ENCODE results near the gene ACOXL.
"Not testable (repeated sequence)": the region's sequence is repeated elsewhere in the genome, so short reads cannot be mapped to it uniquely, and the experiment has no call there.

Gene ACOXL

DNA sequence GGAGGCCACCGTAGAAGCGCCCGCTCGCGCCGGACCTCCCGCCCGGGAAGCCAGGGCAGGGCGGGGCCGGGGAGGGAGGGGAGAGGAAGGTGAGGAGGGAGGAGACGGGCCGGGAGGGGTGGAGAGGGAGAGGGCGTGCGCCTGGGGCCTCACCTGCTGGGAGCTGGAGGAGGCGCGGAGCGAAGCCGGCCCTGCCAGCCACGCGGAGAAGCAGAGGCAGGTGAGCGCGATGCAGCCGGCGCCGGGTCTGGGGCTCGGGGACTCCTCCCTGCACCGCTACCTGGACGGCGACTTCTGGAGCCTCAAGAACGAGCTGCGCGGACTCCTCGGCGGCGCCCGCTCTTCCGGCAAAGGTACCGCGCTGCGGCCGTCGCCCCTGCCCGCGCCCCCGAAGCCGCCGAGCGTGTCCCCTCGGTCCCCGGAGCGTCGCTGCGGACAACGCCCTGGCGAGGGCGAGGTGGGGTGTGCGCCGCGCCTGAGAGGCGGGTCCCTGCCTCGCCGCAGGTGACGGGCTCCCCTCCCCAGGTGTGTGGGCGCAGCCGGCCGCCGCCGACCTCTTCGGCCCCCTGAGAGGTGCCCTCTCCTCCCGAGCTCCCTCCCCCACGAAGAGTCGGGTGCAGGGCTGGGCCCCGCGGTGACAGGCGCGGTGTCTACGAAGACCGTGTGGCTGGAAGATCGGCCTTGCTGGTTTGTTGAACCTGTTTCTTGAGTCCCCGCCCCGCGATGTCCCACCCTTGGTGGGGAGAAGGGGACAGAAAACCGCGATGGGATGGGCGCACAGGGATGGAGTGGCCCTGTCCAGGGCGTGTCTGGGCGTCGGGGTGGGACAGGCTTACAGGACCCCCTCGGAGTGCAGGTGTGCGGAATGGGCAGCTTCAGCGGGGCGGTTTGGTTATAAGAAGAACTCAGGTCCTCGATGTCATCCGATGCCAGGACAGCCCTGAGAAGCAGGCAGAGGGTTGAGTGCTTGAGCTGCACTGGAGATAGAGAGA is at the start of gene ACOXL:
ACOXL (plus strand) TSS at position 152 of the 992 bp plus-strand sequence. CDS start 35,817 bp downstream, outside the sequence.
- peak in 1 of 2 donors; percentile 34 for DNase-seq

GRCh38 chr2:110682872-110683271 is 49.5 kb upstream of the ACOXL start:
- DNase-seq = no peak

DNA sequence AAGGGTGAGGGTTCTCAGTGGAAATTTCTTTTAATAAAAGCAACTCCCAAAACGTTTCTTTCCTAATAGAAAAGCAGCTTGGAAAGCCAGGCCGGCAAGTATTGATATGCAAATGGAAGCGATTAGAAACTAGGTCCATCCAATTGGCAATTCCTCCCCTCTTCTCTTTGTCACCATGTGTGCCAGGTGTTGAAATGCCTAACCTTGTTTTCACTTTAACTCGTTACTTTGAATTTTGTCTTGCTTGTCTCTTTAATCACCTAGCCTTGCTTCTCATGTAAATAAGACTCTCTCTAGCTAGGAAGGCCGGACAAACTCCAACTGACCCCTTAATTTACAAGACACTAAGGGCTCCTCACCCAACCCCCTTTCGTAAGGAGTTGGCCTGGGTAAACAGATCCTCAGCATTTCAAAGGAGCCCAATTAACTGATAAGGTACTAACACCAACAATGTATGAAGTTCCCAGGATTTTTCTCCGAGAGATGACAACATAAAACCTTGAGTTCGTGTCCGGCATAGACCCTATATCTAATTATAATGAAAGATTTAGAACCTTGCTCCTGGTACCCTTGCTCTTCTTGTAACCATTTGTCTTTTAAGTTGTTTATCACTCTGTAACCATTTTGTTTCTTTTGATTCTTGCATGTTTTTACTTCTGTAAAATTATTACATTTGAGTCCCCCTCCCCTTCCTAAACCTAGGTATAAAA is 44.4 kb upstream of the ACOXL start:
- not testable (repeated sequence) for DNase-seq

- DNase-seq = no peak
These were observed 43.7 kb upstream of the ACOXL start for GRCh38 chr2:110688594-110689091.

- DNase-seq = no peak
These were observed 42.0 kb upstream of the ACOXL start for GRCh38 chr2:110690083-110690965.

DNA sequence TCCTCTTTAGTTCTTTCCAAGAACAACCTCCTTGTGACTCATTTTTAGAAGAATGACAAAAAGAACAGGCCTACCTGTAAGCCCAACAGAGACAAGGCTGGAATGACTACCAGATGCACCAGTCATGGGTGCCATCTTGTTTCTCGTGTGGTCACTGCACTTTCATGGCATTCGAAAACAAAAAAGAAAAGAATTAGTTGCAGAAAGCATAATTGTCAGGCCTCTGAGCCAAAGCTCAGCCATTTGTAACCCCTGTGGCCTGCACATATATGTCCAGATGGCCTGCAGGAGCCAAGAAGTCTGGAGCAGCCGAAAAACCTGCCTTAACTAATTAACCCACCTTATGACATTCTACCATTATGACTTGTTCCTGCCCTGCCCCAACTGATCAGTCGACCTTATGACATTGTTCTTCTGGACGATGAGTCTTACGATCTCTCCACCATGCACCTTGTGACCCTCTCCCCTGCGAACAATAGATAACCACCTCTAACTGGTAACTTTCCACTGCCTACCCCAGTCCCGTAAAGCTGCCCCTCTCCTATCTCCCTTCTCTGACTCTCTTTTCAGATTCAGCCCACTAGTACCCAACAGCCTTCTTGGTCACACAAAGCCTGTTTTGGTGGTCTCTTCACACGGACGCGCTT is 40.6 kb upstream of the ACOXL start:
- DNase-seq = no peak

GRCh38 chr2:110695146-110695898 is 37.1 kb upstream of the ACOXL start:
- DNase-seq = not testable (repeated sequence)

- DNase-seq = not testable (repeated sequence)
These were observed 34.1 kb upstream of the ACOXL start for GRCh38 chr2:110698253-110698652.

DNA sequence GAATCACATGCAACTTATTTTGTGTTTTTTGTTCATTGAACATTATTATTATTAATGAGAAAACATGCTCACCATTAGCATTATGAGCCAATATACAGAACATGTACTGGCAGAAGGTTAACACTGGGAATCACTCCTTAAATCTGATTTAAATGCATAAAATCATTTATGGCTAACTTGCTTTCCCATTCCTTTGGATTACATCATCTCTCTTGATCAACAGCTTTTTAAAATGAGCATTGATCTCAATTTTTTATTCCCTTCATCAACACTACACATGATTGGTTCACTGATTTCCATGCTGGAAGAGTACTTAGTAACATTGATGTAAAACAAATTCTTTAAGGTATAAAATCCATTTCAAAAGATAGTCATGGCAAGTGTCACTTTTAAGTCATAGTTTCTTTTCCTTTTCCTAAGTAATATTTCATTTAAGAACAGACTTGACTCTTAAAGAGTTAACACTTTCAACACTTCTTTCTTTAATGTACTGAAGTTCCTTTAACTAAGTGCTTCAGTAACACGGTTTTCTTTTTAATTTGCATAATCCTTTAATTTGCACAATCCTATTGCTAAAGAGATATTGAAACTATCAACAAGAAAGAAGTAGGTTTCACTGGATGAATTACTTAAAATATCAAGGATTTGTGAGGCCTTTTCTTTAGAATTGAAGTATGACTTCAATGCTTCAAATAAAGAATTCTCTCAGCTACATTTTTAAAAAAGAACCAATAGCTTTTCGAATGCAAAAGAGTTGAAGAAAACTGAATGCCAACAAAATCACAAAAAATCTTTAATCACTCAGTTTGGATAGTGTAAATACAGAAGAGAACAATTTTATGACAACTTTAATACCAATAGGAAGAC is 29.6 kb upstream of the ACOXL start:
- no peak for DNase-seq

GRCh38 chr2:110707386-110707965 is 24.9 kb upstream of the ACOXL start:
- DNase-seq = no peak

DNA sequence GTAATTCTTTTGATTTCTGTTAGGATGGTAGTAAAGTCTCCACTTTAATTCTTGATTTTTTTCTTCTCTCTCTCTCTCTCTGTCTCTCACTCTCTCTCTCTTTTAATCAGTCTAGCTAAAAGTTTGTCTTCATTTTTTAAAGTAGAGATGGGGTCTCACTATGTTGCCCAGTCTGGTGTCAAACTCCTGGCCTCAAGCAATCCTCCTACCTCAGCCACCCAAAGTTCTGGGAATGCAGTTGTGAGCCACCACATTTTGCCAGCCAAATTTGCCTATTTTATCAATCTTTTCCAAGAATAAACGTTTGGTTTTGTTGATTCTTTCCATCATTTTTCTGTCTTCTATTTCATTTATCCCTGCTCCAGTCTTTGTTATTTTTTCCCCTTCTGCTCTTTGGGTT is 23.9 kb upstream of the ACOXL start:
- DNase-seq = no peak

GRCh38 chr2:110712737-110713136 is 19.6 kb upstream of the ACOXL start:
- no peak for DNase-seq

DNA sequence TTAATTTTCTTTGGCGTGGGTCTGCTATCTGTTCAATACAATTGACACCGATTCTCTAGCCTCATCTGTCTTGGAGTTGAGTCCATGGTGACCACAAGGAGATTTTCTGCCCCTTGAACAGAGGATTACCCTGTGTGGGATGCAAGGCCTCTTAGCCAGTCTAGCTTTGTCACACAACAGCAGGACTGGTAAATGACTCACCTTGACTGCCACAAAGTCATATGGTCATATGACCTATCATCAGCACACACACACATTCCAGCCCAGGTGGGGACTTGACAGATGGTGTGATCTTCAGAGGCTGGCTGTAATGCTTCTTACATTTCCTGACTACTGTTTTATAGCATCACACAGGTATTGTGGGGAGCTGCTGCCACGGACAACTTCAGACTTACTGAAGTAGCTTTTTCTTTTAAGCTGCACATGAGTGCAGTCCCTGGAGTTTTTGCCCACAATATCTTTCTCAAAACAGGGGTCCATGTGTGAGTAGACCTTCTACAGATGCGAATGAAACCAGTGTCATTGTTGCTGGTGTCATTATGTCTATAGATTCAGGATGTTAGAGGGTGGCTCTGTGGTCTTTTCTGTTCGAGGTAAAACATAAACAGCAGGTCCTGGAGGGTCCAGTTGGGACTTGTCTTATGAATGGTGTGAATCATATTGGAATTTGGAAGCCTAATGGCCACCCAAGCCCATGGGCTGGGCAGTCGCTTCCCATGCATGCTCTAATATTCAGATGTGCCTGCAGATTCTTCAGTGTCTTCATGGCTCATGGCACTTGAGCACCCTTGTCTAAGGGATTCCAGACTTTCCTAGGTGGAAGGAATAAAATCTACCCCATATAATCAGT is 18.6 kb upstream of the ACOXL start:
- DNase-seq = no peak

GRCh38 chr2:110714452-110715224 is 17.7 kb upstream of the ACOXL start:
- no peak for DNase-seq

GRCh38 chr2:110716959-110717645 is 15.3 kb upstream of the ACOXL start:
- no peak for DNase-seq

DNA sequence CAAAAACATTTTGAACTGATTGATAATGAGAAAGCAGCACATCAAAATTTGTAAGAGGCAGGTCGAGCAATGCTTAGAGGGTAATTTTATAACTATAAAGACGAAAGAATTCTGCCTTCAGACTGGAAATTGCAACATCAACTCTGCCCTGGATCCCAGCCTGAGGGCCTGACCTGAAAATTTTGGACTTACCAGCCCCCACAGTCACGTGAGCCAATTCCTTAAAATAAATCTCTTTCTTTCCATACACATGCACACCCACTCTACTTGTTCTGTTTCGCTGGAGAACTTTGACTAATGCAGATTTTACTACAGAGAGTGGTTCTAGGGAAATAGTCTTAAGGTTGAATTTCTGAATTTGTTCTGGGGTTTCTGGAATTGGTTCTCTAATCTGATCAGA is 14.6 kb upstream of the ACOXL start:
- no peak for DNase-seq

- no peak for DNase-seq
These were observed 14.0 kb upstream of the ACOXL start for GRCh38 chr2:110718382-110718781.
